Esophagus squamous epithelium (tissue), 5 donors: ENCODE data around the gene CSNK1A1. TPM values are rescaled to one million over a fixed set of nuclear protein-coding genes. Genes with fewer than 3 reads are reported as not detected.

ENCODE experiments used
- DNase-seq: peaks from one replicate; lab custom pipeline; 2025; lab: John Stamatoyannopoulos, UW
- H3K27ac ChIP-seq, 4 donors: fragments of 200-600 bp; sonication (generic); one replicate each; pipeline ENCODE4 v1.5.1; 2016 to 2019; ENCODE audit warnings: mild to moderate bottlenecking in 1 of 4
- H3K27me3 ChIP-seq, 4 donors: fragments of 200-600 bp; sonication (generic); 1 replicate in 3 of 4; 2 replicates in 1 of 4; pipeline versions ENCODE4 v1.5.1 to v1.6.0; 2017 to 2021; ENCODE audit warnings: antibody characterized with exemption in 1 of 4
- H3K36me3 ChIP-seq, 3 donors: fragments of 200-600 bp; sonication (generic); one replicate each; pipeline ENCODE4 v1.5.1; 2016 to 2019
- H3K4me1 ChIP-seq, 3 donors: fragments of 200-600 bp; sonication (generic); one replicate each; pipeline ENCODE4 v1.5.1; 2017 to 2019
- H3K4me3 ChIP-seq, 4 donors: fragments of 200-600 bp; sonication (generic); 1 replicate in 3 of 4; 2 replicates in 1 of 4; pipeline ENCODE4 v1.5.1; 2016 to 2019; ENCODE audit warnings: mild to moderate bottlenecking in 2 of 4, moderate library complexity in 1 of 4
- H3K9me3 ChIP-seq, 3 donors: fragments of 200-600 bp; sonication (generic); one replicate each; pipeline ENCODE4 v1.5.1; 2016 to 2019
- CTCF ChIP-seq, 6 experiments: fragments of 450-650 bp in 4 of 6; fragments of 200-600 bp in 2 of 6; sonication (generic) in 2 of 6; IDR thresholded peaks; one replicate each; pipeline ENCODE4 v1.5.1; 2016 to 2019; ENCODE audit warnings: antibody characterized with exemption in 6 of 6, mild to moderate bottlenecking in 4 of 6, moderate library complexity in 4 of 6
- POLR2A ChIP-seq, 4 donors: fragments of 450-650 bp; IDR thresholded peaks; one replicate each; pipeline ENCODE4 v1.6.1; 2017; ENCODE audit warnings: antibody characterized with exemption in 4 of 4, mild to moderate bottlenecking in 4 of 4, moderate library complexity in 3 of 4
- WGBS, 2 donors: methylation state at CpG; one replicate each; pipeline ENCODE4 v1.1.5; 2018; 5-methylcytosine and 5-hydroxymethylcytosine counted together
- intact Hi-C: fragments of 100-400 bp; cut with DNase I; formaldehyde crosslinking; loops from one replicate; pipeline ENCODE4 v1.15.0; 2022
- total RNA-seq, 4 donors: library from RNA; depleted of rRNA; stranded (reverse); fragments of >200 nt; gene quantifications; one replicate each; pipeline ENCODE4 v1.1.0, GENCODE V29; 2016
- donor health status: DM: yes; HTN: yes; CAD: no.

The CSNK1A1 gene
- total RNA-seq, 4 donors from 2014 or later = 223 to 388 (median 301) TPM

DNA sequence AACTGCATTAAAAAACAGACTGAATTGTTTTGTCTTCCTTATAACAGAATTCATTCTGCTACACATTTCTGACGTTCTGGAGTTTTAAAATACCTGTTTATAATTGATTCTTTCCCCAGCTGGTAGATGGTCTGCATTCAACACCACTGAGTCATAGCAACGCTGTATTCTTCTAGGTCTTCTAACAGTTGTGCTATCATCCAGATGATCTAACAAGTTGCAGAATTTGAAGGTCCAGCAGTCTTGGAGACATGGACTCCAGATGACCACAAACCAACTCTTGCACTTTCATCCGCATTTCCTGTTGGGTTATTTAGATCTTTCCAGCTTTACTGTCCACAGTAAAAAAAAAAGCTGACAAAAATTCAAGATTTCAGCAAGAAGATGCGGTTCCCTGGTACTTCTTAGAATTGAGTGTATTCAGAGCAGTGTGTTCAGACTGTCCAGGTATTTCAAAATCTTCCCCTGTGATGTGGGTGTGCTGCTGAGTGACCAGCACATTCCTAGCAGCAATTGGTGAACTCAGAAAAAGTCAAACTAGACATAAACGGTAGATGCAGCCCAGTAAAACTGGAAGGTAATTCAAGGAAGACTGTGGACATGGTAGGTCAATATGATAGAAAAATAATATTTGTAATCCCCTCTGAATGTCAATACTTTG, 50.2 kb downstream of the CSNK1A1 start:
- no peak for DNase-seq
- no peaks in the 10 kb centered on the region for H3K27me3 ChIP-seq
- no peaks in the 10 kb centered on the region for H3K9me3 ChIP-seq
- peaks cover 3 to 100% (median 24%) of the 10 kb centered on the region in 3 donors for H3K36me3 ChIP-seq
- 61 to 79% methylated on average over 5 of the region's 5 CpGs for WGBS, 2 donors
- H3K4me1 ChIP-seq = peaks cover 0 to 14% (median 0%) of the 10 kb centered on the region in 3 donors
- intact Hi-C loops = no loop called here
- no peak for TF ChIP-seq CTCF (IDR thresholded peaks at IDR 0.05)
- TF ChIP-seq POLR2A (IDR thresholded peaks at IDR 0.05) = no peak
- H3K27ac ChIP-seq = peak overlapping the region in 1 of 4 donors; percentile 2
- no peak overlapping the region for H3K4me3 ChIP-seq

GRCh38 chr5:149498724-149499336, 52.4 kb downstream of the CSNK1A1 start:
- Histone ChIP-seq H3K27me3 (no peaks in the 10 kb centered on the region), H3K4me3 (no peak overlapping the region), H3K27ac (no peak overlapping the region), H3K36me3 (peaks cover 0 to 100% (median 8%) of the 10 kb centered on the region in 3 donors), H3K9me3 (no peaks in the 10 kb centered on the region), H3K4me1 (peaks cover 0 to 34% (median 0%) of the 10 kb centered on the region in 3 donors)
- WGBS, 2 donors = 94 to 100% methylated on average over 1 of the region's 1 CpG
- intact Hi-C loops = no loop called here
- no peak for TF ChIP-seq POLR2A (IDR thresholded peaks at IDR 0.05)
- no peak for TF ChIP-seq CTCF (IDR thresholded peaks at IDR 0.05)
- DNase-seq = no peak

DNA sequence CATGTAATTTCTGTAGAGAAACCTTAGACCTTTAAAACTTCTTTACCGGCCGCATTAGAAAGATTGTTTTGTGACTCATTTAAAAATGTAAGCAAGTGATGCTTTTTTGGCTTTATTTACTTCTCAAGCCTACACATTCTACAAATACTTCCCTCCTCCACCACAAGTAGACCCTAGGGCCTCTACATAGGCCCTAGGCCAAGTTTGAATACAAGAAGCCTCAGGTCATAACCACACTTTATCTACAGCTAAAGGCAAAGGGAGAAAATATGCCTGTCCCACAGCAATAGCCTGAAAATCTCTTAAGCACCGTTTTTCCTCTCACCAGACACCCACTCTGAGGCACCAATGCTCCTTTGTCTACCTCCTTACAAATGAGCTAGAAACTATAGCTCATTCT, 53.9 kb downstream of the CSNK1A1 start:
- Histone ChIP-seq H3K36me3 (peaks cover 0 to 92% (median 3%) of the 10 kb centered on the region in 3 donors), H3K4me3 (no peak overlapping the region), H3K4me1 (peaks cover 0 to 49% (median 7%) of the 10 kb centered on the region in 3 donors), H3K9me3 (no peaks in the 10 kb centered on the region), H3K27ac (peak overlapping the region; percentile 32 to 62 (median 53)), H3K27me3 (no peaks in the 10 kb centered on the region)
- WGBS, 2 donors = 47 to 54% methylated on average over 3 of the region's 3 CpGs
- TF ChIP-seq CTCF (IDR thresholded peaks at IDR 0.05) (no peak), POLR2A (IDR thresholded peaks at IDR 0.05) (no peak)
- intact Hi-C loops = no loop called here
- no peak for DNase-seq

- no peaks in the 10 kb centered on the region for H3K9me3 ChIP-seq
- DNase-seq = no peak
- H3K4me1 ChIP-seq = peaks cover 0 to 52% (median 7%) of the 10 kb centered on the region in 3 donors
- H3K27me3 ChIP-seq = no peaks in the 10 kb centered on the region
- intact Hi-C loops = no loop called here
- H3K36me3 ChIP-seq = peaks cover 0 to 88% (median 0%) of the 10 kb centered on the region in 3 donors
- H3K27ac ChIP-seq = peak overlapping the region in 2 of 4 donors; percentile 59 to 62
- 41 to 56% methylated on average over 2 of the region's 2 CpGs for WGBS, 2 donors
- no peak overlapping the region for H3K4me3 ChIP-seq
- TF ChIP-seq CTCF (IDR thresholded peaks at IDR 0.05) (no peak), POLR2A (IDR thresholded peaks at IDR 0.05) (no peak)
Measured at GRCh38 chr5:149496917-149497316, 54.3 kb downstream of the CSNK1A1 start.

DNA sequence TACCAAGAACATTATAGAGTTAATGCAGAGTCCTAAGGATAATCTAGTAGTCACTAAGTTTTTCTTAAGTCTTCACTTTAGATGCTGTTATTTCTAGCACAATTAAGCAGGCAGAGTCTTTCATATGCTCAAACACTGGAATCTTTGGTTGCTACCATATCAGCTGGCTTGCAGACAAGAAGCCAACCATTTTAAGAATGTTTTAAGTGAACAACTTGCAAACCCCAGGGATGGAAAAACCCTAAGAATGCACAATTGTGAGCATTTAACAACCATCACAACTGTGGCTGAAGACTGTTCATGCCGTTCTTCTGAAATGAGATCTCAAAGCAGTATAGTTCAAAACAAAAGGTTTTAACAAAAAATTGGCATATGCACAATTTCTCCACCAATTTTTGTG, 55.1 kb downstream of the CSNK1A1 start:
- 57 to 76% methylated on average over 1 of the region's 1 CpG for WGBS, 2 donors
- Histone ChIP-seq H3K36me3 (peaks cover 0 to 80% (median 0%) of the 10 kb centered on the region in 3 donors), H3K4me3 (no peak overlapping the region), H3K9me3 (no peaks in the 10 kb centered on the region), H3K27me3 (no peaks in the 10 kb centered on the region), H3K4me1 (peaks cover 0 to 59% (median 7%) of the 10 kb centered on the region in 3 donors), H3K27ac (peak overlapping the region in 3 of 4 donors; percentile 17 to 59 (median 22))
- intact Hi-C loops = no loop called here
- no peak for DNase-seq
- TF ChIP-seq POLR2A (IDR thresholded peaks at IDR 0.05) (no peak), CTCF (IDR thresholded peaks at IDR 0.05) (no peak)
